ENCODE measurements around the gene TMEM134. TPM values are rescaled to one million over a fixed set of nuclear protein-coding genes. Genes with fewer than 3 reads are reported as not detected.

The TMEM134 gene
- total RNA-seq, 2 donors from 2014 or later, result 53.2 to 59.7 TPM

- Mint-ChIP-seq H3K27ac (peak overlapping the region; percentile 92), H3K4me3 (peak overlapping the region; percentile 91 to 97), H3K27me3 (ENCODE audit: low read depth) (no peaks in the 10 kb centered on the region), H3K9me3 (no peaks in the 10 kb centered on the region), H3K36me3 (ENCODE audit: insufficient read depth in 2 of 2) (peaks cover 7 to 12% of the 10 kb centered on the region in 2 donors), H3K4me1 (ENCODE audit: low read depth) (peaks cover 63% of the 10 kb centered on the region)
- DNase-seq, result no peak
- peak in 1 of 2 donors; percentile 6 for ATAC-seq (replicated peaks in 1 of 2)
Observed at GRCh38 chr11:67440229-67441097, 28.6 kb downstream of the TMEM134 start.

- Mint-ChIP-seq H3K36me3 (ENCODE audit: insufficient read depth in 2 of 2) (peaks cover 10 to 16% of the 10 kb centered on the region in 2 donors), H3K4me1 (ENCODE audit: low read depth) (peaks cover 59% of the 10 kb centered on the region), H3K4me3 (peak overlapping the region; percentile 91 to 97), H3K9me3 (no peaks in the 10 kb centered on the region), H3K27me3 (ENCODE audit: low read depth) (no peaks in the 10 kb centered on the region), H3K27ac (peak overlapping the region; percentile 92)
- ATAC-seq (replicated peaks in 1 of 2) (peak; percentile 3 to 4), DNase-seq (no peak)
Observed at GRCh38 chr11:67439321-67440228, 29.5 kb downstream of the TMEM134 start.

- Mint-ChIP-seq H3K4me3 (peak overlapping the region; percentile 91 to 97), H3K4me1 (ENCODE audit: low read depth) (peaks cover 60% of the 10 kb centered on the region), H3K27me3 (ENCODE audit: low read depth) (no peaks in the 10 kb centered on the region), H3K27ac (peak overlapping the region; percentile 89), H3K36me3 (ENCODE audit: insufficient read depth in 2 of 2) (peaks cover 10 to 18% of the 10 kb centered on the region in 2 donors), H3K9me3 (no peaks in the 10 kb centered on the region)
- ATAC-seq (replicated peaks in 1 of 2) (peak; percentile 70 to 78), DNase-seq (peak; percentile 89 to 92)
Observed at GRCh38 chr11:67438158-67438902, 30.7 kb downstream of the TMEM134 start.

GRCh38 chr11:67437809-67438157 is 31.3 kb downstream of the TMEM134 start:
- Mint-ChIP-seq H3K27me3 (ENCODE audit: low read depth) (no peaks in the 10 kb centered on the region), H3K4me1 (ENCODE audit: low read depth) (peaks cover 63% of the 10 kb centered on the region), H3K27ac (peak overlapping the region; percentile 89), H3K36me3 (ENCODE audit: insufficient read depth in 2 of 2) (peaks cover 10 to 18% of the 10 kb centered on the region in 2 donors), H3K4me3 (peak overlapping the region; percentile 91 to 97), H3K9me3 (no peaks in the 10 kb centered on the region)
- ATAC-seq (replicated peaks in 1 of 2) (no peak), DNase-seq (no peak)

GRCh38 chr11:67437082-67437808 is 31.8 kb downstream of the TMEM134 start, which contains the start of gene PTPRCAP:
TSS of gene PTPRCAP (minus strand) at chr11:67437682. CDS start at chr11:67437619, 63 bp downstream.
- Mint-ChIP-seq H3K4me3 (peak within 1 kb of the TSS; percentile 91 to 97), H3K27me3 (ENCODE audit: low read depth) (no peaks in the 10 kb centered on the region), H3K27ac (peak within 1 kb of the TSS; percentile 89), H3K36me3 (ENCODE audit: insufficient read depth in 2 of 2) (peaks cover 10 to 18% of the 10 kb centered on the region in 2 donors), H3K9me3 (no peaks in the 10 kb centered on the region), H3K4me1 (ENCODE audit: low read depth) (peaks cover 65% of the 10 kb centered on the region)
- DNase-seq, result peak; percentile 64 to 70
- ATAC-seq (replicated peaks in 1 of 2), result peak; percentile 29 to 41

GRCh38 chr11:67436459-67437081 is 32.5 kb downstream of the TMEM134 start:
- peak; percentile 76 to 80 for DNase-seq
- no peaks in the 10 kb centered on the region for H3K9me3 Mint-ChIP-seq
- peaks cover 66% of the 10 kb centered on the region for H3K4me1 Mint-ChIP-seq (ENCODE audit: low read depth)
- H3K27me3 Mint-ChIP-seq (ENCODE audit: low read depth), result no peaks in the 10 kb centered on the region
- peak overlapping the region; percentile 20 for H3K27ac Mint-ChIP-seq
- peak; percentile 31 to 38 for ATAC-seq (replicated peaks in 1 of 2)
- H3K36me3 Mint-ChIP-seq (ENCODE audit: insufficient read depth in 2 of 2), result peaks cover 10 to 24% of the 10 kb centered on the region in 2 donors
- H3K4me3 Mint-ChIP-seq, result peak overlapping the region; percentile 91 to 97

- no peak for DNase-seq
- no peaks in the 10 kb centered on the region for H3K27me3 Mint-ChIP-seq (ENCODE audit: low read depth)
- H3K9me3 Mint-ChIP-seq, result no peaks in the 10 kb centered on the region
- ATAC-seq (replicated peaks in 1 of 2), result peak in 1 of 2 donors; percentile 0
- H3K36me3 Mint-ChIP-seq (ENCODE audit: insufficient read depth in 2 of 2), result peaks cover 10 to 24% of the 10 kb centered on the region in 2 donors
- peak overlapping the region; percentile 81 for H3K27ac Mint-ChIP-seq
- peaks cover 71% of the 10 kb centered on the region for H3K4me1 Mint-ChIP-seq (ENCODE audit: low read depth)
- peak overlapping the region; percentile 91 to 97 for H3K4me3 Mint-ChIP-seq
Observed at GRCh38 chr11:67435727-67436458, 33.2 kb downstream of the TMEM134 start.

GRCh38 chr11:67435031-67435726 is 33.9 kb downstream of the TMEM134 start:
- DNase-seq (no peak), ATAC-seq (replicated peaks in 1 of 2) (no peak)
- H3K4me3 Mint-ChIP-seq, result peak overlapping the region; percentile 91 to 97
- H3K27ac Mint-ChIP-seq, result peak overlapping the region; percentile 91
- peaks cover 71% of the 10 kb centered on the region for H3K4me1 Mint-ChIP-seq (ENCODE audit: low read depth)
- H3K36me3 Mint-ChIP-seq (ENCODE audit: insufficient read depth in 2 of 2), result peaks cover 10 to 24% of the 10 kb centered on the region in 2 donors
- no peaks in the 10 kb centered on the region for H3K27me3 Mint-ChIP-seq (ENCODE audit: low read depth)
- no peaks in the 10 kb centered on the region for H3K9me3 Mint-ChIP-seq

- H3K36me3 Mint-ChIP-seq (ENCODE audit: insufficient read depth in 2 of 2), result peaks cover 8 to 23% of the 10 kb centered on the region in 2 donors
- no peak for ATAC-seq (replicated peaks in 1 of 2)
Observed at GRCh38 chr11:67434395-67434881, 34.6 kb downstream of the TMEM134 start.

GRCh38 chr11:67433536-67434394 is 35.3 kb downstream of the TMEM134 start:
- H3K9me3 Mint-ChIP-seq, result no peaks in the 10 kb centered on the region
- no peak for ATAC-seq (replicated peaks in 1 of 2)
- no peaks in the 10 kb centered on the region for H3K27me3 Mint-ChIP-seq (ENCODE audit: low read depth)
- H3K4me3 Mint-ChIP-seq, result peak overlapping the region; percentile 62 to 97
- peaks cover 64% of the 10 kb centered on the region for H3K4me1 Mint-ChIP-seq (ENCODE audit: low read depth)
- peaks cover 8 to 21% of the 10 kb centered on the region in 2 donors for H3K36me3 Mint-ChIP-seq (ENCODE audit: insufficient read depth in 2 of 2)
- H3K27ac Mint-ChIP-seq, result peak overlapping the region; percentile 82
- DNase-seq, result no peak

More at GRCh38 chr11:67434395-67434881, 34.6 kb downstream of the TMEM134 start:
- H3K9me3 Mint-ChIP-seq, result no peaks in the 10 kb centered on the region
- H3K27me3 Mint-ChIP-seq (ENCODE audit: low read depth), result no peaks in the 10 kb centered on the region
- peaks cover 68% of the 10 kb centered on the region for H3K4me1 Mint-ChIP-seq (ENCODE audit: low read depth)
- peak overlapping the region; percentile 61 for H3K27ac Mint-ChIP-seq
- H3K4me3 Mint-ChIP-seq, result peak overlapping the region; percentile 62 to 97
- no peak for DNase-seq
